H1 (cell line): ENCODE measurements around the gene SLC25A28. TPM values are rescaled to one million over a fixed set of nuclear protein-coding genes. Genes with fewer than 3 reads are reported as not detected.

ENCODE experiments used
- CTCF ChIA-PET: fragments of 300-600 bp; sonication (Branson Sonifier 250); formaldehyde crosslinking; loops from one replicate; lab custom pipeline; 2021; ENCODE audit not compliant: partially characterized antibody; lab: Charles Lee
- POLR2A ChIA-PET: fragments of 300-600 bp; sonication (Branson Sonifier 250); formaldehyde crosslinking; loops from one replicate; lab custom pipeline; 2021; ENCODE audit warnings: inconsistent platforms; ENCODE audit not compliant: partially characterized antibody; lab: Charles Lee
- DNase-seq, 2 experiments: peaks; one replicate each; pipeline versions ENCODE4 v3.0.0 to v3.0.0-alpha.2; 2010 to 2022; ENCODE audit warnings: low spot score in 2 of 2, low read depth in 1 of 2, mixed read lengths in 1 of 2
- FAIRE-seq: peaks from 2 replicates; lab custom pipeline; 2011; peaks lifted over from hg19 to GRCh38; lab: Jason Lieb, UNC
- H2AFZ ChIP-seq: 2 replicates; pipeline ENCODE4 v1.8.1; 2012; ENCODE audit warnings: low read length, inconsistent platforms
- H2AK5ac ChIP-seq: 2 replicates; pipeline ENCODE4 v1.6.1; 2013; ENCODE audit warnings: low read depth, low read length
- H2BK120ac ChIP-seq: replicated peaks from 2 replicates; pipeline ENCODE3; 2013; ENCODE audit warnings: low read depth, low read length, inconsistent platforms
- H2BK12ac ChIP-seq: 2 replicates; pipeline ENCODE4 v1.6.1; 2013; ENCODE audit warnings: low read depth, low read length
- H2BK15ac ChIP-seq: 2 replicates; pipeline ENCODE4 v1.6.1; 2013; ENCODE audit warnings: low read length
- H2BK20ac ChIP-seq: 2 replicates; pipeline ENCODE4 v1.6.1; 2013; ENCODE audit warnings: low read length
- H2BK5ac ChIP-seq: 2 replicates; pipeline ENCODE4 v1.6.1; 2013; ENCODE audit warnings: low read depth, low read length
- H3K14ac ChIP-seq: 2 replicates; pipeline ENCODE4 v1.6.1; 2013; ENCODE audit warnings: inconsistent platforms; ENCODE audit not compliant: insufficient read length
- H3K18ac ChIP-seq: 2 replicates; pipeline ENCODE4 v1.6.1; 2013; ENCODE audit warnings: low read length; ENCODE audit errors: extremely low read depth
- H3K23ac ChIP-seq: 2 replicates; pipeline ENCODE4 v1.6.1; 2013; ENCODE audit warnings: inconsistent platforms; ENCODE audit not compliant: insufficient read length
- H3K23me2 ChIP-seq: 2 replicates; pipeline ENCODE4 v1.6.1; 2013; ENCODE audit warnings: low read depth, low read length
- H3K27ac ChIP-seq: 2 replicates; pipeline ENCODE4 v1.6.1; 2011; ENCODE audit warnings: low read depth, low read length, inconsistent platforms
- H3K27me3 ChIP-seq, 4 experiments: replicated peaks in 1 of 4; 1 replicate in 1 of 4; 2 replicates in 3 of 4; pipeline versions ENCODE4 v1.6.1 to v1.8.1; 2011 to 2013; ENCODE audit warnings: low read length in 3 of 4, mild to moderate bottlenecking in 3 of 4, inconsistent platforms in 2 of 4, mixed read lengths in 2 of 4, moderate library complexity in 1 of 4; ENCODE audit not compliant: control insufficient read depth in 3 of 4, insufficient read depth in 3 of 4; ENCODE audit errors: extremely low read depth in 1 of 4
- H3K36me3 ChIP-seq, 4 experiments: 2 replicates each; pipeline versions ENCODE4 v1.6.1 to v1.8.1; 2011 to 2013; ENCODE audit warnings: mild to moderate bottlenecking in 4 of 4, low read length in 3 of 4, moderate library complexity in 2 of 4, control low read depth in 1 of 4, inconsistent platforms in 1 of 4; ENCODE audit not compliant: insufficient read depth in 4 of 4, control insufficient read depth in 2 of 4
- H3K4ac ChIP-seq: replicated peaks from 2 replicates; pipeline ENCODE3; 2013; ENCODE audit warnings: low read length, low read depth, mixed read lengths, inconsistent platforms; ENCODE audit not compliant: insufficient read length
- H3K4me1 ChIP-seq, 4 experiments: replicated peaks in 1 of 4; 1 replicate in 1 of 4; 2 replicates in 3 of 4; pipeline versions ENCODE4 v1.6.1 to v1.8.1; 2011 to 2013; ENCODE audit warnings: low read length in 3 of 4, inconsistent platforms in 2 of 4, mixed read lengths in 1 of 4; ENCODE audit not compliant: insufficient read depth in 4 of 4, control insufficient read depth in 3 of 4
- H3K4me2 ChIP-seq, 2 experiments: 2 replicates each; pipeline versions ENCODE4 v1.6.1 to v1.8.1; 2011 to 2013; ENCODE audit warnings: low read depth in 2 of 2, low read length in 2 of 2, control low read depth in 1 of 2, inconsistent platforms in 1 of 2, mild to moderate bottlenecking in 1 of 2; ENCODE audit not compliant: insufficient read depth in 1 of 2
- H3K4me3 ChIP-seq, 4 experiments: fragments of 200-600, 300-600 bp in 1 of 4; sonication (generic), shearing (Covaris generic), sonication (Bioruptor Twin) in 1 of 4; 2 replicates each; pipeline versions ENCODE4 v1.5.1 to v1.8.1; 2011 to 2016; ENCODE audit warnings: low read length in 4 of 4, low read depth in 3 of 4, control low read depth in 2 of 4, inconsistent platforms in 2 of 4, mild to moderate bottlenecking in 2 of 4, mixed read lengths in 1 of 4, moderate library complexity in 1 of 4; ENCODE audit not compliant: insufficient read depth in 2 of 4; ENCODE audit errors: extremely low read depth in 1 of 4
- H3K56ac ChIP-seq: replicated peaks from 2 replicates; pipeline ENCODE3; 2013; ENCODE audit warnings: low read depth, mild to moderate bottlenecking, mixed read lengths, low read length, inconsistent platforms; ENCODE audit not compliant: insufficient read length
- H3K79me1 ChIP-seq: 2 replicates; pipeline ENCODE4 v1.6.1; 2013; ENCODE audit warnings: low read depth, low read length, control low read depth
- H3K79me2 ChIP-seq, 2 experiments: 2 replicates each; pipeline versions ENCODE4 v1.6.1 to v1.8.1; 2012 to 2013; ENCODE audit warnings: low read length in 2 of 2, mild to moderate bottlenecking in 2 of 2, inconsistent platforms in 1 of 2; ENCODE audit not compliant: insufficient read depth in 2 of 2, control insufficient read depth in 1 of 2
- H3K9ac ChIP-seq, 4 experiments: replicated peaks in 1 of 4; 1 replicate in 1 of 4; 2 replicates in 3 of 4; pipeline versions ENCODE4 v1.6.1 to v1.8.1; 2011 to 2013; ENCODE audit warnings: low read depth in 3 of 4, low read length in 3 of 4, control low read depth in 2 of 4, mild to moderate bottlenecking in 2 of 4, moderate library complexity in 2 of 4, inconsistent platforms in 1 of 4; ENCODE audit errors: extremely low read depth in 1 of 4
- H3K9me3 ChIP-seq, 2 experiments: 2 replicates each; pipeline versions ENCODE4 v1.6.1 to v1.8.1; 2012 to 2013; ENCODE audit warnings: mild to moderate bottlenecking in 2 of 2, moderate library complexity in 2 of 2, control low read depth in 1 of 2, inconsistent platforms in 1 of 2, low read depth in 1 of 2, low read length in 1 of 2, mixed read lengths in 1 of 2; ENCODE audit not compliant: insufficient read depth in 2 of 2
- H4K20me1 ChIP-seq, 2 experiments: replicated peaks in 1 of 2; 2 replicates each; pipeline versions ENCODE3 to v1.8.1; 2011 to 2013; ENCODE audit warnings: inconsistent platforms in 2 of 2, low read length in 2 of 2, mild to moderate bottlenecking in 1 of 2; ENCODE audit not compliant: insufficient read depth in 2 of 2, control insufficient read depth in 1 of 2
- H4K5ac ChIP-seq: 2 replicates; pipeline ENCODE4 v1.6.1; 2013; ENCODE audit warnings: low read length, low read depth, mixed read lengths, inconsistent platforms; ENCODE audit not compliant: insufficient read length
- H4K8ac ChIP-seq: 2 replicates; pipeline ENCODE4 v1.8.0; 2013; ENCODE audit warnings: mild to moderate bottlenecking, moderate library complexity, low read length, inconsistent platforms; ENCODE audit not compliant: insufficient read depth; ENCODE audit errors: extremely low read depth
- H4K91ac ChIP-seq: replicated peaks from 2 replicates; pipeline ENCODE3; 2013; ENCODE audit warnings: low read length, mixed read lengths, inconsistent platforms; ENCODE audit not compliant: insufficient read length
- BACH1 ChIP-seq: IDR thresholded peaks from 2 replicates; pipeline ENCODE4 v1.6.1; 2012; ENCODE audit warnings: low read length, improper control_type of control experiment
- RXRA ChIP-seq: IDR thresholded peaks from 2 replicates; pipeline ENCODE4 v1.6.1; 2011; ENCODE audit warnings: low read depth, mild to moderate bottlenecking, low read length, moderate library complexity; ENCODE audit not compliant: insufficient read depth
- SIX5 ChIP-seq: IDR thresholded peaks from 2 replicates; pipeline ENCODE4 v1.6.1; 2011; ENCODE audit warnings: mild to moderate bottlenecking, low read depth, low read length
- WGBS, 2 experiments: shearing (Covaris generic) in 1 of 2; methylation state at CpG; one replicate each; pipeline versions ENCODE4 v1.1.6 to v1.1.7; 2013 to 2015; ENCODE audit warnings: low lambda C conversion rate in 2 of 2, mixed read lengths in 2 of 2, inconsistent platforms in 1 of 2, low coverage in 1 of 2, missing lambda C conversion rate in 1 of 2; ENCODE audit not compliant: insufficient replicate concordance in 2 of 2, insufficient coverage in 1 of 2, insufficient read length in 1 of 2; ENCODE audit errors: extremely low coverage in 1 of 2, missing lambda C conversion rate in 1 of 2; 5-methylcytosine and 5-hydroxymethylcytosine counted together
- polyA plus RNA-seq, 7 experiments: library from polyadenylated mRNA; depleted of rRNA in 3 of 7; stranded (reverse) in 5 of 7; unstranded in 2 of 7; fragments of >200 nt in 5 of 7; fragments of 200-250 nt in 2 of 7; gene quantifications; 1 replicate in 5 of 7; 2 replicates in 1 of 7; 4 replicates in 1 of 7; pipeline versions ENCODE4 v1.2.1 to v1.2.3, GENCODE V29; 2011 to 2013; ENCODE audit warnings: missing spikeins in 2 of 7, mixed read lengths in 2 of 7
- total RNA-seq: library from RNA; stranded (reverse); fragmentation: NEBNext Ultra II Directional; extraction: Animal tissue kit (Norgen Biotek cat#: 25700); gene quantifications from 2 replicates; pipeline ENCODE4 v1.2.1, GENCODE V29; 2021

The SLC25A28 gene
- total and polyA plus RNA-seq, 2 of the 8 experiments (the other 6 are each of a cell fraction or from before 2014, with no cell fraction given) = 17.2 to 18.5 TPM

GRCh38 chr10:99564361-99564760 is 55.9 kb downstream of the SLC25A28 start:
- POLR2A ChIA-PET = no interaction called here
- CTCF ChIA-PET = interaction anchor here (1.4 to 15.3 kb wide), 3 partner anchors 31 to 128 kb away, joined by 3 to 323 read pairs (median 7); partner anchors contain the start of gene SLC25A28
- no peak for FAIRE-seq

More at GRCh38 chr10:99564361-99564760, 55.9 kb downstream of the SLC25A28 start:
- no peak for DNase-seq
- Histone ChIP-seq H3K79me2 (no peaks in the 10 kb centered on the region), H3K4me2 (no peak overlapping the region), H3K36me3 (no peaks in the 10 kb centered on the region), H2AFZ (no peak overlapping the region), H3K56ac (no peak overlapping the region), H3K27me3 (no peaks in the 10 kb centered on the region), H3K4me3 (no peak overlapping the region), H2BK12ac (no peak overlapping the region), H4K91ac (no peak overlapping the region), H4K8ac (no peak overlapping the region), H3K4ac (no peak overlapping the region), H3K14ac (no peak overlapping the region), H2BK20ac (no peak overlapping the region), H2BK15ac (no peak overlapping the region), H3K18ac (no peak overlapping the region), H2BK120ac (no peak overlapping the region), H4K5ac (no peak overlapping the region), H3K23ac (no peak overlapping the region), H3K9ac (no peak overlapping the region), H3K4me1 (peaks cover 2 to 3% (median 3%) of the 10 kb centered on the region in 4 experiments; a peak in 3 of 7 replicates), H4K20me1 (no peaks in the 10 kb centered on the region), H2AK5ac (no peak overlapping the region), H3K79me1 (no peaks in the 10 kb centered on the region), H3K9me3 (no peaks in the 10 kb centered on the region), H2BK5ac (no peak overlapping the region), H3K23me2 (no peaks in the 10 kb centered on the region; the same call in 1 of the 2 replicates), H3K27ac (no peak overlapping the region)
- no peak for TF ChIP-seq SIX5
- no peak for TF ChIP-seq RXRA
- no peak for TF ChIP-seq BACH1
- WGBS, 2 experiments = 84% methylated on average over 3 of the region's 3 CpGs; no CpG with 5 or more reads in 1 of the 2 experiments
